HG03354 (cell line): ENCODE data around the gene SLC8A2.

Source experiments
- ATAC-seq: cut with Tn5 transposase; IDR thresholded peaks from one replicate; pipeline ENCODE4 v1.9.1; 2021; ENCODE audit warnings: mild to moderate bottlenecking; ENCODE audit not compliant: unreplicated experiment, poor library complexity, severe bottlenecking

Gene SLC8A2

DNA sequence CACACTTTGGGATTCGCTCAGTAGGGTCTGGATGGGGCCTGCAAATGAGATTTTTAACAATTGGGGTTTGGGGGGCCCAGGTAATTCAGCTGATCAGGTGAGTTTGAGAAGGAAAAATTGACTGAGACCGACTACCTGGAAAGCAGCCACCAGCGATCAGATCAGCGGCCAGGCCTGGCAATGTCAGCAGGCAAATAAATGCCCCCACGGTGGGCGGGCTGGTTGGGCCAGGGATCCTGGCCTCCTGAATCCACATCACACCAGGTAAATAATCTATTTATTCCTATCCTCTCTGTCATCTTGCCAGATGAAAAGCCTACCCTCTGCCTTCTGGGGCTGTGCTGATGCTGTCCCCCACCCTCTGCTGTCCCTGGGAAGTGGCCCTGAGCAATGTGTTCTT, 33.8 kb upstream of the SLC8A2 start:
- ATAC-seq: no peak

DNA sequence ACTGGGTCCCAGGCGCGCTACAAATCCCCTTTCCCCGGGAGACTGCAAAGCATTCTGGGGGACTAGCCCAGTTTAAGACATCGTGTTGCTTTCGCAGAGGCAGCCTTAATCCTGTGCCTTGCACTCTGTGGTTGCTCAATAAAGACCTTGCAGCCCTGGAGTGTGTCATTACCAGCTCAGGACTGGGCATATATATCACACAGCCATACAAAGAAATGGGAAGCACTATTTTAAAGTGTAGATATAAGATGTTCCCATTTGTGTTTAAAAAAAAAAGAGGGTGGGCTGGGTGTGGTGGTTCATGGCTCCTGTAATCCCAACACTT, 32.1 kb upstream of the SLC8A2 start:
- no peak for ATAC-seq

DNA sequence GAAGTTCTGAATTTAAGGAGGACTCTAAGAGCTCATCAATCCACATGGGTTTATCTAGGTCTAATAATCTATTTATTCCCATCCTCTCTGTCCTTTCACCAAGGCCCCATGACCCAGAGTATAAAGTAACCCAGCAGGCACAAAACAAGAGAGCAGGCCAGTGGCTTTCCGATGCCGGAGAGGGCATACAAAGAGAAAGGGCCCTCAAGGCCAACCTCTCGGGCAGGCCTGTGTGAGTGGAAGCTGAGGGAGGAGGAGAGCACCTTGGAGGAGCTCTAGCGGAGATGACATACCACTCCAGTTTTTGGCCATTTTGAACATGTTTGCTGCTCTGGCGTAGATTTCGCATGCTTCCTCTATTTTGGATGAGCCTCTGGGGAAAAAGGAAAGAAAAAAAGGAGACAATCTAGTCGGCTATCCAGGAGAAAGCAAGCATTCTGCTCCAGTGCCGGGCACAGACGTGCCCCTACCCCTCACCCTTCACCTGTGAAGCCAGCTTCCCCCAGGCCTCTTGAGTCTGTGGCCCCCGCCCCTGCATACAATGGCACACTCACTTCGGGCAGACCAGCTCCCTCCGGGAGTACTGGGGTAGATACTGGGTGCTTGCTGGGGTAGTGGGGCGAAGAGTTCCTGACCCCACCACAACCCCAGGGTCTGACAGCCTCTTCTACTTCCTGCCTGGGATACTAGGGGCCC, 31.6 kb upstream of the SLC8A2 start:
- ATAC-seq: no peak

DNA sequence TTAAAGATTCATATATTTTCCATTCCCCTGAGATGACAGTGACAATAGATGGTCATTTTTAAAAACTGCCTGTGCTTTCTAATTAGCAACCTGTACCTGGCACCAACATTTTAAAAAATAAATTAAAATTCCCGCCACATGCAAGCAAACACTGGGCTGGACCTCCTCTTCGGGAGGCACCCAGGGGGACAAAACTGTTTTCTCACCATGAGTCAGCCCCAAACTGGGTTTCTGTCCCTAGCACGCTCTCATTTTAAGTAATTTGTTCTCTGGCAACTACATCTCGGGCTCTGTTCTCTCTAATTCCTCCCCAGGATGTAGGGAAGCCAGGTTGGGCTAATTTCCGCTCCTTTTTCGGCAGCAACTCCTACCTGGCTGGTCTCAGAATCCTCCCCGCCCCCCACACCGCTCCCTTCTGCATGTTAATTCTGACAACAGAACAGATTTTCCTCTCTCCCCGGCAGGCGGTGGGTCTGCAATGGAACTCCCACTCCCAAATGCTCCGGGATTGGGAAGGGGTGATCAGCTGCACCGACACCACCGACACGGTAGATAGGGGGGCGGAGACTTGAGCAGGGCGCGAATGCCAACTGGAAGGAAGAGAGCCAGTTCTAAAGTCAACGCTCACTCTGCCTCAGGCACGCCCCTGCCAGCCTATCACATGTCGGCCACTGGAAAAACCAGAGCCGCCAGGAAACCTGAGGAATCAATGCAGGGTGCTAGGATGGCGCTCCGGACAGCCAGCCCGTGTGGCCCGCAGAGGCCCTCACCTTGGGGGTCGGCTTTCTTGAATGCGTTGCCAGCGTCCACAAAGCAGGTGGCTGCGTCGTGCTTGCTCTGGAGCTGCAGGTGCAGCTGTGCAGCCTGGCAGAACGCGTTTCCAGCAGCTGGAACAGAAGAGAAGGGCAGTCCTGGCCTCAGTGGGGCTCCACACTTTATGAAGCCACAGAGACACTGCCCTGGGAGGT, 28.5 kb upstream of the SLC8A2 start:
- no peak for ATAC-seq

DNA sequence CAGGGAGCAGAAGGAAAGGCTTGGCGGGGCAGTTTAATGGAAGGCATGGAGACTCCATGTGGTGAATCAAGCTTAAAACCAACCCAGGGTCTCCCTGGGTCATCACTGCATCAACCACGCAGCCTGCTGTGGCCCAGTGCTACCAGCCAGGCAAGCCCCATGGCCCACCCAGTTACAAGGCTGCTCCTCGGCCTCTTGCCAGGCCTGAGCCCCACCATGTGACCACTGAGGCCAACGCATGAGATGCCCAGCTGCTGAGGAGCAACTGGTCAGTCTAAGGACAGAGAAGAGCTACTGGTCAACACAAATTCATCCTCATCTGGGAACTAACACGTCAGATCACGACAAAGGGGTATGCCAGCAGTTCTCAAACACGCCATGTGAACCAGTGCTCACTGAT, 27.7 kb upstream of the SLC8A2 start:
- no peak for ATAC-seq

DNA sequence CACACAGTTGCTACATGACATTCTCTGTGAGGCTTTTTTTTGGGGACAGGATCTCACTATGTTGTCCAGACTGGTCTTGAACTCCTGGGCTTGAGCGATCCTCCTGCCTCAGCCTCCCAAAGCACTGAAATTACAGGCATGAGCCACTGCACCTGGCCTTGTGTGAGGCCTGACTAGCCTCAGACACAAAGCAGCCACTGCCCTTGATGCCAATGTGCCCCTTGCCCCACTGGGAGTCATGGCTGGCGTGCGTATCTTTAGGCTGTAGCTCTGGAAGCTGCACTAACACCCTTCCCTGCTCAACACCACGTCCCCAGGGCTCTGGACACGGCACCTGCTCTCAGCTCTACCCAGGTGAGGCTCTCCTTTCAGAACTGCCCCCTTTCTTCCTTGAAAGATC, 26.9 kb upstream of the SLC8A2 start:
- no peak for ATAC-seq

DNA sequence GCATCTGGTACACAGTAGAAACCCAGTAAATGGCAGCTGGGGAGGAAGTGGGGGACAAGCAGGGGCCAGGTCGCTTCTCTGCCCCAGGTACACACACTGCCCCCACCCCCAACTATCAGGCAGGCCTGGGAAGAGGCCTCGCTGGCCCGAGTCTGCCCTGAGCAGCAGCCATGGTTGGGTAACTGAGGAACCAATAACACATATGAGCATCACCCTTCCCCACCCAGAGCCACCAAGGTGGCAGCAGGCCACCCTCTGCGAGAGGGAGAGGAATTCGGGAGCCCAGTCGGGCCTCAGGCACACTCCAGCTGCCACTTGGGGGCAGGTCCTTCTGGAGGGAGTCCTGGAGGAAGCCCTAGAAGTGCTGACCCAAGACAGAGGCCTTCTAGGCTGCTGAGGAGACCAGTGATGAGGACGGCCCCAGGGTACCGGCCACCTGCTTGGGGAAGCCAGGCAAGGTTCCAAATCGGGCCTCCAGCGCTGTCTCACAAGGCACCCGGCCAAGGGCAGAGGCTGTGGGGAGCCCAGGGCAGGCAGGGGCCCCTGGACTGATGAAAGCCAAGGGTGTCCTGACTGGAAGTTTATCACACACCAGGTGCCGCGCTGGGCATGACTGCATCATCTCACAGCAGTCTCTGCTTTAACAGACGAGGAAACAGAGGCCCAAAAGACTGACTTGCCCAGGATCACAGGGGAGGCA, 26.3 kb upstream of the SLC8A2 start:
- no peak for ATAC-seq

DNA sequence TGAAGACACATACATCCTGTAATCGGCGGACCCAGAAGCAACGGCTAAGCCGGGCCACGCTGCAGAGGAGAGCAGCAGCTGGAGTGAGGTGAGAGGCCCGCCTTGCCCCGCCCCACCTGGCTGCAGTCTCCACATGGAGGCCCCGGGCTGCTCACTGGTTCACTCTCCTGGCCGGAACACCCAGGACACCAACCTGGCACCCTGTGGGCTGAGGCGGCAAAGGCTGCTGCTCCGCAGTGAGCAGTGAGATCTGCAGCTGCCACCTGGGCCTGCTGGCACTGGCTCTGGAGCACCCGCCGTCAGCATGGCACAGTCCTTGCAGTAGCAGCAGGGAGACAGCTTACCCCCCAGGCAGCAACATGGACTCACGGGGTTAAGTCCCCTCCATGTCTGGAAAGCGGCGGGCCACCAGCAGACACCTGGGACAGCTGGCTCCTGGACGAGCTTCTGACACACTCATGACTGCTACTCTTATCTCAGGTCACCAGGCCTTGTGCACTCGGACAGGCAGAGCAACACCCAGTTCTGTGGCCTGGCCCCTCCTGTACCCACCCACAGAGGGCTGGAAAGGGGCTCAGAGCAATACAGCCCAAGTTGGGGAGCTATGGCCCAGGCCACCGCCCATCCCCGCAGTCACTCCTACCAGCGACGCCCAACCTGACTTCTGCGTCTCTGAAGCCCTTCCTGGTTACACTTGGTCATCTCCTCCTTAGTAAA, 25.5 kb upstream of the SLC8A2 start:
- ATAC-seq: no peak

DNA sequence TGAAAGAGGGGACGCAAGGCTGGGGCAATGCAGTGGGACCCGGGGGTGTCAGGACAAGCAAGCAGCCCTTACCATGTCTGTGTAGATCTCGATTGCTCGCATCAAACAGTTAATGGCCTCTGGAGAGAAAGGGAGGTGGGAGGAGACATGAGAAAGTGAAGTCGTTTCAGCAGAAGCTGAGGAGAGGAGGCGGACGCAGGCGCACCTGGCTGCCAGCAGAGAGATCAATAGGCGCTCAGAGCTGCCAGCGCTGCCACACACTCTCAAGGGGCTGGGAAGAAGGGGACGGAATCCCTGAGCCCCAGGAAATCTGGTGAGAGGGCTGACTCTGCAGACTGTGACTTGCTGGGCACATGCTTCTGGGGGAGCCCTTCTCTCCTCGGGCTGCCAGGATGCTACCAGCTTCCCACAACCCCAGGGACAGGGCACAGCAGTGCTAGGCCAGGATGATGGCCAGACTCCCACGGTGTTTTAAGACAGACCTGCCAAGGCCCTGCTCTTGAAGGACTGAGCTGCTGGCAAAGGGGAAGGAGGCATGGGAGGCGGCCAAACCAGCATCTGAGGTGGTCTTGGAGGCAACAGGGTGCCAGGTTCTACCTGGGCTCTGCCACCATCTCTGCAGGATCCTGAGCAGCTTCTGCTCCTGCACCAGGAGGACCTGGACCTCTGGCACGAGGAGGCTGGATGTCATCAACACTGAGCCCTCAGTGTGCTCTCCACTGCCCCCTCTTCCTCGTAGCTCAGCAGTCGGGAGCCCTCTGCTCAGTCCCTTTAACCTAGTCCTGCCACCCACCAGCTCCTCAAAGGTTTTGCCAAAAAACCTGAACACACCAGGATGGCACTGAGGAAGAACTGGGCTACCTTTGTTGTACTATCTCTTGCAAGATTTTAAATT, 24.0 kb upstream of the SLC8A2 start:
- ATAC-seq: no peak

DNA sequence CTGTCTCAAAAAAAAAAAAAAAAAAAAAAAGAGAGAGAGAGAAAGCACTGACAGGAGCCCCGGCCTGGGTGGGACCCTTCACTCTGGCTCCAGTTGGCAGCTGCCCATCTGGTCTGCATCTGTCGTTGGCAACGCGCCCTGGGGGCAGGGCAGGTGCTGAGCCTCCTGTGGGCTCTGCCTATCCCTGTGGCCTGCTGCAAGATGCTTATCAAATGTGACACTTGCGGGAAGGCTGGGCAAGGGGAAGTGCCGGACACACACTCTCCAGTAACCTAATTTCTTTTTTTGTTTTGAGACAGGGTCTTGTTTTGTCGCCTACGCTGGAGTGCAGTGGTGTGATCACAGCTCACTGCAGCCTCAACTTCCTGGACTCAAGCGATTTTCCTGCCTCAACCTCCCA, 23.0 kb upstream of the SLC8A2 start:
- ATAC-seq: no peak

DNA sequence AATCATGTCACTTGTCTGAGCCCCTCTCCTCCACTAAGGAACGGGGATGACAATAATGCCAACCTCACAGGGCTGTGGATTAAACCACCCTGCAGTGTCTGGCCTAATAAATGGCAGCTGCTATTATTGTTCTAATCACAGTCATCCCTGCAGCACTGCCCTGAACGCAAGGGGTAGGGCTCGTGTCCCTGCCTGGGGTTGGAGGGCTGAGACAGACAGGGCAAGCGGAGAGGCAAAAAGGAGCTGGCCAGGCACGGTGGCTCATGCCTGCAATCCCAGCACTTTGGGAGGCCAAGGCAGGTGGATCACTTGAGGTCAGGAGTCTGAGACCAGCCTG, 22.5 kb upstream of the SLC8A2 start:
- no peak for ATAC-seq

DNA sequence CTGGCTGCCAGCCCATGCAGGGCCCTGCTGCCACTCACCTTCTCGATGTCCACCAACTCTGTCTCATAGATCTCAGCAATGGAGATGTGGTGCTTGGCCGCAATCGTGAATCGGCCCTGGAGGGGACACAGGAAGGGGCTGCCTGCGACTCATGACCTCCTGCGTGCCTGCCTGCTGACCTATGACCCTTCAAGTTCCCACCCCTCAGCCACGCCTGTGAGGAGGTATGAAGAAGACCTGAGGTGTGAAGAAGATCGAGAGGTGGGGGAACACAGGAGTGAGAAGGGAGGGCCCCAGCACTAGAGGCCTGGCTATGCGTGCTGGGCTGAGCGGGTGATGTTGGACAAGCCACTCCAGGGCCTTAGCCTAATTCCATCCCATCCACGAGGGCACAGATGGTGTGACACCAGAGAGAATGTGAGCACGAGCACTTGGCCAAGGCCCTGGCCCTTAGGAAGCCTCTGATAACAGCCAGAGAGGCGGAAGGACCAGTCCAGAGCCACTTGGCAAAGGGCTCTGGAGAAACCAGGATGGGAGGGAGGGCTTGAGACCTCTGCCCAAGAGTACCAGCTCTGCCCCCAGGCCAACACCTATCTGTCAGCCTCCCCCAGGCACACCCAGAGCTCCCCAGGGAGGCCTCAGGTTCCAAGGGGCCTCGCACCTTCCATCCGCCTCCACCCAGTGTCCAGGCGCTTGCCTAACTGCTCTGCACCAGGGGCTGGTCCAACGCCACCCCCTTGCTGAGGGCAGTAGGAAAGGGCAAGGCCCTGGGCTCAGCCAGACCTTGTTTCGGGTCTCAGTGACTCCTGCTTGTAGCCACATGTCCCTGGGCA, 21.9 kb upstream of the SLC8A2 start:
- no peak for ATAC-seq

DNA sequence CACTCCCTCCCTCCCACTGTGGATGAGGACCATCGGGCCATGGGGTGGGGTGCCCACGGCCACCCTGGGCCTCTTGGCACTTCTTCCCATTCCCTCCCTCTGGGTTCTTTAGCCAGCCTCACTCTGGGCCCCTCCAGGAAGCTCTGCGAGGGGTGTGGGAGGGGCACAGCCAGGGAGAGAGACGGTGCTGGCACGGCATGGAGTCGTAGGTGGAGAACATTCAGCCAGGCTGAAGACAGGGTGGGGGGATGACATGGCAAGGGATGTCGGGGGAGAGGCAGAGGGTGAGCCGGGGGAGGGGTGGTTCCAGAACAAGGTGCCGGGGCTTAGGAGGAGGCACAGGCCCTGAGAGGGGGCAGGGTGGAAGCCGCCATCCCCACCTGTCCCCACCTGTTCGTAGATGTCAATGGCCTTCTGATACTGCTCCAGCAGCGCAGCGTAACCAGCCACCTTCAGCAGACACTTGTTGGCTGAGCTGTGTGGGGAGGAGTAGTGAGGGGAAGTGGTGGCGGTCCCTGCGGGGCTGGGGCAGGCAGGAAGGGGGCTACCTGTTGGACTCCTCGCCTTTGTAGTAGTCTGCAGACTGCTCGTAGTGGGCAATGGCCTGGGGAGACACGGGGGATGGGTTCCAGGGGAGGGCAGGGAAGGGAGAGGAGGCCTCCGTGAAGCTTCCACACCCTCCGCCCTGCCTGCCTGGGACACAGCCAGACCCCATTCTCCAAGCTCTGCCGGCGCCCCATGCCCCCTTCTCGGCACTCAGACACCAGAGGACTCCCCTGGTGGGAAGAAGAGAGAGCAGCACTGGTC, 21.1 kb upstream of the SLC8A2 start:
- no peak for ATAC-seq

DNA sequence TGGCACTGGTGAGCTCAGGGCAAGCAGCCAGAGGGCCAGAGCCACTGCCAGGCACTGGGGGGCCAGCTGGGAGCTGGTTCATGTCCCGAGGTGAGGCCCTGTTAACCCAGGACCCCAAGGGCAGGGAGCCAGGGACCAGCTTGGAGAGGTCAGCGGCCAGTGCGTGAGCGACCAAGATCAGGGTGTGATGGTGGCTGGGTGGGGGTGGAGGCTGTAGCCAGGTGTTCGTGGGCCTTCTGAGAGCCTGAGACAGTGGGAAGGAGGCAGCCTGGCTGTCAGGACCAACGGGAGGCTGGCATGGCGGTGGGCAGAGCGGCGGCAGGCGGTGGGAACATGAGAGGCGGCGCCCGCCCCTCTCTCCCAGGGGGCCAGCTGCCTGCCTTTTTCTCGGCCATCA, 20.4 kb upstream of the SLC8A2 start:
- ATAC-seq: no peak

DNA sequence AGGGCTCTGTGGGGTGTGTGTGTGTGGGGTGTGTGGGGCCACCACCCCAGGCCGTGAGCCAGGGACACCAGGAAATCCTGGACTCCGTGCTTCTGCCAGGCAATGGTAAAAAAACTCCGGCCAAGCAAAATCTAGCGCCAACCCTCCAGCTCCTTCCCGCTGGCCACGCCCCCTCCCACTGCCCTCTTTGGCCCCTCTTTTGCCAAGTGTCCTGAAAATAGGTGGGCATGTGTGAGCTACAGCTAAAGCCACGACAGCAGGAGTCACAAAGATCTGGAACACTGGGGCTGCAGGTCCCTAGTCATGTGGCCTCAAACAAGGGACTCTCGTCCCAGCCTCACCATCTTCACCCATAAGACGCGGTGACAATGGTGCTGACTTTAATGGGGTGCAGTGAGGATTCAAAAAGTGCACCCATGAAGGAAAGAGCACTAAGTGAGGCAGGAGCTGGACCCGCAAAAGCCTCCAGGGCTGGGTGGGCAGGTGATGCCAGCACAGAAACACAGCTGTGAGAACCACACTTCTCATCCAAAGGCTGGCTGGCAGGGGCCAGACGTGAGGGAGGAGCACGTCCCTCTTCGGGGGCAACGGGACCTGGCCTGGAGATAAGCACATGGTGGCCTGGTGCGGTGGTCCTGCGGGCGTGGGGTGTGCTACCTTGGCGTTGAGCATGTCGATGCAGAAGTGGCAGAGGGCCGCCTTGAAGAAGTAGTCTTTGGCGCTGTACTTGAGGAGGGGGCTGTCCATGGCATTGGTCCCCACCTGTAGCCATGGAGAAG, 19.9 kb upstream of the SLC8A2 start:
- ATAC-seq: no peak

DNA sequence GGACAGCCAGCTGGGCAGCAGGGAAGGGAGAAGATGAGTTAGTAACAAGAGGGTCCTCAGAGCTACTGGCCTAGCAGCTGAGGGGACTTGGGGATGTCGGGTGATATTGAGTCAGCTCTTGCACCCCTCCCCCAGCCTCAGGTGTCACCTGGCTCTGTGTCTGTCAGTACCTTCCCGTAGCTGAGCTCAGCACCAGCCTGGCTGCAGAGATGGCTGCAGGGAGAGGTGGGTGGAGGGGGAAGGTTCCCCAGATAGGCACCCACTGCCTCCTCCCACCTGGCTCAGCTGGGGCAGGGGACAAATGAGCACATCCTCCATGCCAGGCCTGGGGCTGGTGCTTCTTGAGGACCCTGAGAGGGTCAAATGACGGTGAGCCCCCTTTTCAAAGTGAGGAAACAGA, 19.2 kb upstream of the SLC8A2 start:
- ATAC-seq: no peak

DNA sequence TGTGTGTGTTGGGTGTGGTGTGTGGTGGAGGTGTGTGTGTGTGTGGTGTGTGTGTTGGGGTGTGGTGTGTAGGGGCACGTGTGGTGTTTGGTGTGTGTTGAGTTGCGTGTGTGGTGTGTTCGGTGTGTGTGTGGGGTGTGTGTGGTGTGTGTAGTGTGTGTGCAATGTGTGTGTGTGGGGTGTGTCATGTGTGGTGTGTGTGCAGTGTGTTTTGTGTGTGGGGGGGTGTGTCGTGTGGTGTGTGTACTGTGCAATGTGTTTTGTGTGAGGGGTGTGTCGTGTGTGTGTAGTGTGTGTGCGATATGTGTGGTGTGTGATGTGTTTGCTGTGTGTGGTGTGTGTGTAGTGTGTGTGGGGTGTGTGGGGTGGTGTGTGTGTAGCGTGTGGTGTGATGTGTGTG, 18.3 kb upstream of the SLC8A2 start:
- no peak for ATAC-seq
